Stomach (tissue), 9 donors: ENCODE measurements around the gene CYP17A1. TPM values are rescaled to one million over a fixed set of nuclear protein-coding genes. Genes with fewer than 3 reads are reported as not detected.

Experiments
- DNase-seq, 2 donors: peaks; one replicate each; pipeline versions ENCODE4 v3.0.0 to v3.0.0-alpha.2; 2013 to 2019
- H3K27ac ChIP-seq, 5 donors: fragments of 200-600 bp in 4 of 5; sonication (generic) in 4 of 5; one replicate each; pipeline ENCODE4 v1.5.1; 2013 to 2019; ENCODE audit warnings: mild to moderate bottlenecking in 1 of 5, moderate library complexity in 1 of 5
- H3K27me3 ChIP-seq, 3 donors: fragments of 200-600 bp; sonication (generic); one replicate each; pipeline ENCODE4 v1.5.1; 2017 to 2019; ENCODE audit warnings: mixed run types in 1 of 3
- H3K36me3 ChIP-seq, 4 donors: fragments of 200-600 bp; sonication (generic); 1 replicate in 3 of 4; 2 replicates in 1 of 4; pipeline ENCODE4 v1.5.1; 2016 to 2019
- H3K4me1 ChIP-seq, 4 donors: fragments of 200-600 bp; sonication (generic); one replicate each; pipeline ENCODE4 v1.5.1; 2016 to 2019
- H3K4me3 ChIP-seq, 4 donors: fragments of 200-600 bp; sonication (generic) in 3 of 4; one replicate each; pipeline ENCODE4 v1.5.1; 2016 to 2019; ENCODE audit warnings: mild to moderate bottlenecking in 1 of 4
- H3K9me3 ChIP-seq, 4 donors: fragments of 200-600 bp; sonication (generic); one replicate each; pipeline ENCODE4 v1.5.1; 2016 to 2019
- CTCF ChIP-seq, 7 experiments: fragments of 450-650 bp in 4 of 7; fragments of 200-600 bp in 3 of 7; sonication (generic) in 3 of 7; IDR thresholded peaks; one replicate each; pipeline ENCODE4 v1.5.1; 2016 to 2019; ENCODE audit warnings: antibody characterized with exemption in 7 of 7, control low read depth in 2 of 7, mild to moderate bottlenecking in 1 of 7
- EP300 ChIP-seq: sonication (generic); formaldehyde crosslinking; IDR thresholded peaks from one replicate; pipeline ENCODE4 v1.6.1; 2017; ENCODE audit warnings: antibody characterized with exemption
- POLR2A ChIP-seq, 4 donors: fragments of 450-650 bp; IDR thresholded peaks; one replicate each; pipeline ENCODE4 v1.6.1; 2016; ENCODE audit warnings: antibody characterized with exemption in 4 of 4, control low read depth in 2 of 4, mild to moderate bottlenecking in 1 of 4, moderate library complexity in 1 of 4
- POLR2AphosphoS5 ChIP-seq, 3 donors: sonication (generic); formaldehyde crosslinking; IDR thresholded peaks; one replicate each; pipeline ENCODE4 v1.6.1; 2016; ENCODE audit warnings: antibody characterized with exemption in 3 of 3
- WGBS, 5 donors: extraction: QIAGEN DNeasy Blood & Tissue Kit in 3 of 5; methylation state at CpG; one replicate each; pipeline versions ENCODE4 v1.1.5 to v1.1.7; 2013 to 2018; 5-methylcytosine and 5-hydroxymethylcytosine counted together
- intact Hi-C: fragments of 100-400 bp; cut with DNase I; formaldehyde crosslinking; loops from one replicate; pipeline ENCODE4 v1.15.1; 2023; ENCODE audit warnings: low total_unique reads
- polyA plus RNA-seq, 3 donors: library from polyadenylated mRNA; stranded (reverse); fragments of 200-250 nt; gene quantifications; one replicate each; pipeline ENCODE4 v1.2.3, GENCODE V29; 2013
- total RNA-seq, 5 donors: library from RNA; depleted of rRNA; stranded (reverse); fragments of >200 nt; gene quantifications; one replicate each; pipeline versions ENCODE4 v1.1.0 to v1.2.3, GENCODE V29; 2014 to 2016
- donor health status: healthy with polysubstance abuse.
- donor health status: Bipolar disorder and iron deficiency.
- donor health status: healthy.

CYP17A1 gene
- total and polyA plus RNA-seq, 8 donors = 0.30 to 106 (median 0.37) TPM; not detected in 5

GRCh38 chr10:102832987-102833386, 4.2 kb downstream of the CYP17A1 start:
- no peak for DNase-seq
- TF ChIP-seq CTCF (IDR thresholded peaks at IDR 0.05) (no peak), POLR2AphosphoS5 (IDR thresholded peaks at IDR 0.05) (no peak), EP300 (no peak), POLR2A (IDR thresholded peaks at IDR 0.05) (no peak)
- H3K27ac ChIP-seq = no peak overlapping the region
- H3K4me3 ChIP-seq = no peak overlapping the region
- no peaks in the 10 kb centered on the region for H3K36me3 ChIP-seq
- H3K9me3 ChIP-seq = peaks cover 0 to 7% (median 2%) of the 10 kb centered on the region in 4 donors
- peaks cover 0 to 13% (median 6%) of the 10 kb centered on the region in 4 donors for H3K4me1 ChIP-seq
- 75 to 91% (median 83%) methylated on average over 4 of the region's 4 CpGs for whole genome bisulfite sequencing, 5 donors
- no peaks in the 10 kb centered on the region for H3K27me3 ChIP-seq
- intact Hi-C loops = loop anchor here (10.0 kb wide), 1 partner anchor 242 kb away; no protein-coding TSS in a partner anchor

- DNase-seq = no peak
- TF ChIP-seq POLR2A (IDR thresholded peaks at IDR 0.05) (no peak), EP300 (no peak), CTCF (IDR thresholded peaks at IDR 0.05) (no peak), POLR2AphosphoS5 (IDR thresholded peaks at IDR 0.05) (no peak)
- Histone ChIP-seq H3K27ac (no peak overlapping the region), H3K4me1 (peaks cover 0 to 13% (median 4%) of the 10 kb centered on the region in 4 donors), H3K4me3 (no peak overlapping the region), H3K36me3 (no peaks in the 10 kb centered on the region), H3K9me3 (no peaks in the 10 kb centered on the region), H3K27me3 (no peaks in the 10 kb centered on the region)
- intact Hi-C loops = loop anchor here (10.0 kb wide), 1 partner anchor 243 kb away; no protein-coding TSS in a partner anchor
- 81 to 91% (median 88%) methylated on average over 14 of the region's 14 CpGs for WGBS, 5 donors
Measured at GRCh38 chr10:102832248-102832647, 5.0 kb downstream of the CYP17A1 start.

- intact Hi-C loops = loop anchor here (10.0 kb wide), 1 partner anchor 243 kb away; no protein-coding TSS in a partner anchor
- Histone ChIP-seq H3K27ac (no peak overlapping the region), H3K36me3 (no peaks in the 10 kb centered on the region), H3K4me3 (no peak overlapping the region), H3K9me3 (no peaks in the 10 kb centered on the region), H3K4me1 (peaks cover 0 to 13% (median 3%) of the 10 kb centered on the region in 4 donors), H3K27me3 (no peaks in the 10 kb centered on the region)
- 59 to 76% (median 66%) methylated on average over 16 of the region's 16 CpGs for WGBS, 5 donors
- TF ChIP-seq EP300 (no peak), POLR2A (IDR thresholded peaks at IDR 0.05) (no peak), CTCF (IDR thresholded peaks at IDR 0.05) (no peak), POLR2AphosphoS5 (IDR thresholded peaks at IDR 0.05) (no peak)
- no peak for DNase-seq
Measured at GRCh38 chr10:102831322-102832071, 5.7 kb downstream of the CYP17A1 start.

- Histone ChIP-seq H3K27me3 (no peaks in the 10 kb centered on the region), H3K9me3 (no peaks in the 10 kb centered on the region), H3K36me3 (no peaks in the 10 kb centered on the region), H3K4me1 (no peaks in the 10 kb centered on the region), H3K4me3 (no peak overlapping the region), H3K27ac (no peak overlapping the region)
- DNase-seq = no peak
- no peak for TF ChIP-seq CTCF (IDR thresholded peaks at IDR 0.05)
- intact Hi-C loops = loop anchor here (10.0 kb wide), 1 partner anchor 93 kb away; no protein-coding TSS in a partner anchor
- 76 to 87% (median 85%) methylated on average over 5 of the region's 5 CpGs for WGBS, 5 donors
Measured at GRCh38 chr10:102827597-102827975, 9.6 kb downstream of the CYP17A1 start.
